K562 (cell line): ENCODE results near the gene DCAKD. TPM values are rescaled to one million over a fixed set of nuclear protein-coding genes. Genes with fewer than 3 reads are reported as not detected.

Source experiments
- ERF ChIP-seq: fragments of 450-650 bp; formaldehyde crosslinking; IDR thresholded peaks from 2 replicates; pipeline ENCODE4 v1.4.0; 2020; ENCODE audit warnings: mild to moderate bottlenecking, mixed read lengths
- FOS ChIP-seq: IDR thresholded peaks from 3 replicates; pipeline ENCODE4 v1.6.1; 2011; ENCODE audit not compliant: insufficient read length; ENCODE audit errors: extremely low read depth
- MYC ChIP-seq, 2 experiments: fragments of 250-450 bp in 1 of 2; sonication (Bioruptor Pico) in 1 of 2; IDR thresholded peaks; 2 replicates each; pipeline versions ENCODE4 v1.5.1 to v1.6.1; 2012 to 2021; ENCODE audit warnings: low read depth in 2 of 2, borderline replicate concordance in 1 of 2, improper control_type of control experiment in 1 of 2, low read length in 1 of 2, mild to moderate bottlenecking in 1 of 2, moderate library complexity in 1 of 2
- SNRNP70 ChIP-seq: fragments of 200-400 bp; formaldehyde crosslinking; optimal IDR thresholded peaks from 2 replicates; pipeline ENCODE3; 2017; ENCODE audit warnings: low read depth, low read length
- YBX1 ChIP-seq: fragments of 450-650 bp; IDR thresholded peaks from 2 replicates; pipeline ENCODE4 v1.7.1; 2016; ENCODE audit warnings: mild to moderate bottlenecking
- ZNF57 ChIP-seq: fragments of 450-650 bp; formaldehyde crosslinking; IDR thresholded peaks from 2 replicates; pipeline ENCODE4 v1.4.0; 2020; ENCODE audit warnings: mild to moderate bottlenecking, moderate library complexity
- ZNF764 ChIP-seq: fragments of 250-450 bp; sonication (Bioruptor Pico); IDR thresholded peaks from 2 replicates; pipeline ENCODE4 v1.4.0; 2020; ENCODE audit warnings: low read depth, mild to moderate bottlenecking, moderate library complexity
- ZNF780A ChIP-seq: fragments of 250-450 bp; sonication (Bioruptor Pico); IDR thresholded peaks from 2 replicates; pipeline ENCODE4 v1.5.0; 2021; ENCODE audit warnings: mild to moderate bottlenecking
- polyA plus RNA-seq, 8 experiments: library from polyadenylated mRNA; depleted of rRNA in 4 of 8; stranded (reverse) in 5 of 8; unstranded in 3 of 8; fragments of >200 nt; fragmentation: Nextera tagmentation in 2 of 8; fragmentation: Illumina TruSeq in 1 of 8; extraction: Ambion mirVana in 2 of 8; extraction: Trizol in 1 of 8; gene quantifications; 2 replicates each; pipeline versions ENCODE4 v1.2.1 to v1.2.3, GENCODE V29; 2011 to 2014; ENCODE audit warnings: inconsistent platforms in 1 of 8, missing spikeins in 1 of 8
- total RNA-seq, 7 experiments: library from RNA; depleted of rRNA in 6 of 7; stranded (reverse); fragments of >200 nt in 6 of 7; fragmentation: Illumina TruSeq in 2 of 7; extraction: Trizol in 2 of 7; gene quantifications; 2 replicates each; pipeline versions ENCODE4 v1.2.1 to v1.2.3, GENCODE V29; 2011 to 2021; ENCODE audit warnings: low replicate concordance in 1 of 7
- TF ChIP-seq, protein P1 (sequence below), 2 experiments: fragments of 450-650 bp; IDR thresholded peaks; 2 replicates each; pipeline ENCODE4 v1.6.1; 2018; ENCODE audit warnings: mild to moderate bottlenecking in 2 of 2, low read depth in 1 of 2; ENCODE audit not compliant: partially characterized antibody in 2 of 2
- TF ChIP-seq, protein P2 (sequence below): fragments of 200-800 bp; sonication (Bioruptor generic); IDR thresholded peaks from 2 replicates; pipeline ENCODE4 v1.6.1; 2017; ENCODE audit warnings: missing genetic modification characterization, missing compliant biosample characterization
- TF ChIP-seq, protein P3 (sequence below), 2 experiments: fragments of 450-650 bp in 1 of 2; sonication (generic) in 1 of 2; formaldehyde crosslinking in 1 of 2; IDR thresholded peaks in 1 of 2; conservative IDR thresholded peaks in 1 of 2; 2 replicates each; pipeline versions ENCODE4 v1.6.1 to v1.8.1; 2016 to 2023; ENCODE audit warnings: mild to moderate bottlenecking in 2 of 2, moderate library complexity in 2 of 2, inconsistent platforms in 1 of 2, missing genetic modification reagents in 1 of 2
- TF ChIP-seq, protein P4 (sequence below): fragments of 450-650 bp; conservative IDR thresholded peaks from 2 replicates; pipeline ENCODE4 v1.6.1; 2016; ENCODE audit warnings: missing genetic modification characterization, low read depth, mild to moderate bottlenecking, control low read depth, missing compliant biosample characterization
- TF ChIP-seq, protein P5 (sequence below): fragments of 450-650 bp; IDR thresholded peaks from 2 replicates; pipeline ENCODE4 v1.7.1; 2018; ENCODE audit warnings: mild to moderate bottlenecking, low read depth; ENCODE audit not compliant: partially characterized antibody

The DCAKD gene
- total and polyA plus RNA-seq, 9 of the 15 experiments (the other 6 are each of a cell fraction or from before 2014, with no cell fraction given) = 7.9 to 35.5 (median 21.4) TPM

DNA sequence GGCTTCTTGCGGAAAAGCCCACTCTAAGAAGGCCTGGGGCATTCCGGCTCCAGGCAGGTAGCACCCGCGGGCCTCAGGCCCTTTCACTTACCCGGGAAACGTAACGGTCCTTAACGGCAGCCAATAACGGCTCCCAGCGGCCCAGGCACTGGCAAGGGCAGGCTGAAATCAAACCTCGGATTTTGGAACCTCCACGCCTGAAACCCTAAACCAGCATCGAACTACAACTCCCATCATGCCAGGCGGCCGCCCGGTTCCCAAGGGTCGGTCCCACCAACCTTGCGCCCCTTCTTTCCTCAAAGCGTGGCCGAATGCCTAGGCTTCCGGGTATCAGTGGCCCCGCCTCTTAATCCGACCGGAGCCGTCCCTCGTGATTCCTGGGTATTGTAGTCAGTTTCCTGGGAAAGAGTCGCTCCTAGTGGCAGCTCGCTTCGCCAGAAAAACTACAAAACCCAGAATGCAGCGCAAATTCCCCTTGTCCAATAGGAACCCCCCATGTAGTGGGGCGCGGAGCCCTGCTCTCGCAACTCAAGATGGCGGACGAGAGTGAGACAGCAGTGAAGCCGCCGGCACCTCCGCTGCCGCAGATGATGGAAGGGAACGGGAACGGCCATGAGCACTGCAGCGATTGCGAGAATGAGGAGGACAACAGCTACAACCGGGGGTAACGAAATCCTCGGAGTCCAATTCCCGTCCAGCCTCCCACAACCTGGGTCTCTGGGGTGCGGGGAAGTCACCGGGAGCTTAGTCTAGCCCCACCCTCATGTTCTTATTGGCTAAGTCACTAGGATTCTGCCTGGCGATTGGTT is 9.6 kb upstream of the DCAKD start, which contains the start of gene NMT1 (continued):
- TF ChIP-seq, protein P1, sequence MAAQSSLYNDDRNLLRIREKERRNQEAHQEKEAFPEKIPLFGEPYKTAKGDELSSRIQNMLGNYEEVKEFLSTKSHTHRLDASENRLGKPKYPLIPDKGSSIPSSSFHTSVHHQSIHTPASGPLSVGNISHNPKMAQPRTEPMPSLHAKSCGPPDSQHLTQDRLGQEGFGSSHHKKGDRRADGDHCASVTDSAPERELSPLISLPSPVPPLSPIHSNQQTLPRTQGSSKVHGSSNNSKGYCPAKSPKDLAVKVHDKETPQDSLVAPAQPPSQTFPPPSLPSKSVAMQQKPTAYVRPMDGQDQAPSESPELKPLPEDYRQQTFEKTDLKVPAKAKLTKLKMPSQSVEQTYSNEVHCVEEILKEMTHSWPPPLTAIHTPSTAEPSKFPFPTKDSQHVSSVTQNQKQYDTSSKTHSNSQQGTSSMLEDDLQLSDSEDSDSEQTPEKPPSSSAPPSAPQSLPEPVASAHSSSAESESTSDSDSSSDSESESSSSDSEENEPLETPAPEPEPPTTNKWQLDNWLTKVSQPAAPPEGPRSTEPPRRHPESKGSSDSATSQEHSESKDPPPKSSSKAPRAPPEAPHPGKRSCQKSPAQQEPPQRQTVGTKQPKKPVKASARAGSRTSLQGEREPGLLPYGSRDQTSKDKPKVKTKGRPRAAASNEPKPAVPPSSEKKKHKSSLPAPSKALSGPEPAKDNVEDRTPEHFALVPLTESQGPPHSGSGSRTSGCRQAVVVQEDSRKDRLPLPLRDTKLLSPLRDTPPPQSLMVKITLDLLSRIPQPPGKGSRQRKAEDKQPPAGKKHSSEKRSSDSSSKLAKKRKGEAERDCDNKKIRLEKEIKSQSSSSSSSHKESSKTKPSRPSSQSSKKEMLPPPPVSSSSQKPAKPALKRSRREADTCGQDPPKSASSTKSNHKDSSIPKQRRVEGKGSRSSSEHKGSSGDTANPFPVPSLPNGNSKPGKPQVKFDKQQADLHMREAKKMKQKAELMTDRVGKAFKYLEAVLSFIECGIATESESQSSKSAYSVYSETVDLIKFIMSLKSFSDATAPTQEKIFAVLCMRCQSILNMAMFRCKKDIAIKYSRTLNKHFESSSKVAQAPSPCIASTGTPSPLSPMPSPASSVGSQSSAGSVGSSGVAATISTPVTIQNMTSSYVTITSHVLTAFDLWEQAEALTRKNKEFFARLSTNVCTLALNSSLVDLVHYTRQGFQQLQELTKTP (IDR thresholded peaks at IDR 0.05; ENCODE audit: low read depth in 1 of 2, partially characterized antibody in 2 of 2) = peak; percentile 82 to 99
- TF ChIP-seq, protein P2, sequence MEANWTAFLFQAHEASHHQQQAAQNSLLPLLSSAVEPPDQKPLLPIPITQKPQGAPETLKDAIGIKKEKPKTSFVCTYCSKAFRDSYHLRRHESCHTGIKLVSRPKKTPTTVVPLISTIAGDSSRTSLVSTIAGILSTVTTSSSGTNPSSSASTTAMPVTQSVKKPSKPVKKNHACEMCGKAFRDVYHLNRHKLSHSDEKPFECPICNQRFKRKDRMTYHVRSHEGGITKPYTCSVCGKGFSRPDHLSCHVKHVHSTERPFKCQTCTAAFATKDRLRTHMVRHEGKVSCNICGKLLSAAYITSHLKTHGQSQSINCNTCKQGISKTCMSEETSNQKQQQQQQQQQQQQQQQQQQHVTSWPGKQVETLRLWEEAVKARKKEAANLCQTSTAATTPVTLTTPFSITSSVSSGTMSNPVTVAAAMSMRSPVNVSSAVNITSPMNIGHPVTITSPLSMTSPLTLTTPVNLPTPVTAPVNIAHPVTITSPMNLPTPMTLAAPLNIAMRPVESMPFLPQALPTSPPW (CRISPR knock-in tag) = peak; percentile 86
- TF ChIP-seq MYC (IDR thresholded peaks at IDR 0.05; ENCODE audit: low read depth, low read length) (peak; percentile 94), MYC (CRISPR knock-in tag; IDR thresholded peaks at IDR 0.05; ENCODE audit: borderline replicate concordance, low read depth) (no peak; the same call in 1 of the 2 replicates), ERF (CRISPR knock-in tag) (peak; percentile 73; the same call in 1 of the 2 replicates), ZNF57 (no peak), ZNF764 (CRISPR knock-in tag) (no peak), ZNF780A (CRISPR knock-in tag) (no peak), SNRNP70 (no peak), YBX1 (no peak), FOS (peak; percentile 97)
- TF ChIP-seq, protein P3, sequence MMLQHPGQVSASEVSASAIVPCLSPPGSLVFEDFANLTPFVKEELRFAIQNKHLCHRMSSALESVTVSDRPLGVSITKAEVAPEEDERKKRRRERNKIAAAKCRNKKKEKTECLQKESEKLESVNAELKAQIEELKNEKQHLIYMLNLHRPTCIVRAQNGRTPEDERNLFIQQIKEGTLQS (IDR thresholded peaks at IDR 0.05) = no peak
- TF ChIP-seq, protein P3 (CRISPR knock-in tag; conservative IDR thresholded peaks at IDR 0.05) = no peak
- TF ChIP-seq, protein P4, sequence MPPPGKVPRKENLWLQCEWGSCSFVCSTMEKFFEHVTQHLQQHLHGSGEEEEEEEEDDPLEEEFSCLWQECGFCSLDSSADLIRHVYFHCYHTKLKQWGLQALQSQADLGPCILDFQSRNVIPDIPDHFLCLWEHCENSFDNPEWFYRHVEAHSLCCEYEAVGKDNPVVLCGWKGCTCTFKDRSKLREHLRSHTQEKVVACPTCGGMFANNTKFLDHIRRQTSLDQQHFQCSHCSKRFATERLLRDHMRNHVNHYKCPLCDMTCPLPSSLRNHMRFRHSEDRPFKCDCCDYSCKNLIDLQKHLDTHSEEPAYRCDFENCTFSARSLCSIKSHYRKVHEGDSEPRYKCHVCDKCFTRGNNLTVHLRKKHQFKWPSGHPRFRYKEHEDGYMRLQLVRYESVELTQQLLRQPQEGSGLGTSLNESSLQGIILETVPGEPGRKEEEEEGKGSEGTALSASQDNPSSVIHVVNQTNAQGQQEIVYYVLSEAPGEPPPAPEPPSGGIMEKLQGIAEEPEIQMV (tag) = peak; percentile 68; the same call in 1 of the 2 replicates
- TF ChIP-seq, protein P5, sequence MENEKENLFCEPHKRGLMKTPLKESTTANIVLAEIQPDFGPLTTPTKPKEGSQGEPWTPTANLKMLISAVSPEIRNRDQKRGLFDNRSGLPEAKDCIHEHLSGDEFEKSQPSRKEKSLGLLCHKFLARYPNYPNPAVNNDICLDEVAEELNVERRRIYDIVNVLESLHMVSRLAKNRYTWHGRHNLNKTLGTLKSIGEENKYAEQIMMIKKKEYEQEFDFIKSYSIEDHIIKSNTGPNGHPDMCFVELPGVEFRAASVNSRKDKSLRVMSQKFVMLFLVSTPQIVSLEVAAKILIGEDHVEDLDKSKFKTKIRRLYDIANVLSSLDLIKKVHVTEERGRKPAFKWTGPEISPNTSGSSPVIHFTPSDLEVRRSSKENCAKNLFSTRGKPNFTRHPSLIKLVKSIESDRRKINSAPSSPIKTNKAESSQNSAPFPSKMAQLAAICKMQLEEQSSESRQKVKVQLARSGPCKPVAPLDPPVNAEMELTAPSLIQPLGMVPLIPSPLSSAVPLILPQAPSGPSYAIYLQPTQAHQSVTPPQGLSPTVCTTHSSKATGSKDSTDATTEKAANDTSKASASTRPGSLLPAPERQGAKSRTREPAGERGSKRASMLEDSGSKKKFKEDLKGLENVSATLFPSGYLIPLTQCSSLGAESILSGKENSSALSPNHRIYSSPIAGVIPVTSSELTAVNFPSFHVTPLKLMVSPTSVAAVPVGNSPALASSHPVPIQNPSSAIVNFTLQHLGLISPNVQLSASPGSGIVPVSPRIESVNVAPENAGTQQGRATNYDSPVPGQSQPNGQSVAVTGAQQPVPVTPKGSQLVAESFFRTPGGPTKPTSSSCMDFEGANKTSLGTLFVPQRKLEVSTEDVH = peak; percentile 80
